T47D (cell line): Measurements from ENCODE around the gene MON2.

Experiments
- DNase-seq, 2 experiments: peaks; one replicate each; pipeline versions ENCODE4 v3.0.0 to v3.0.0-alpha.2; 2011 to 2012; ENCODE audit warnings: low read depth in 1 of 2, low spot score in 1 of 2
- JUND ChIP-seq: IDR thresholded peaks from 2 replicates; pipeline ENCODE4 v1.6.1; 2012; ENCODE audit warnings: low read depth
- in situ Hi-C: cut with HindIII; loops from 2 replicates; pipeline ENCODE4 v1.10.0; 2016; ENCODE audit warnings: low sequenced_read_pairs, low pct_unique_long_range_greater_than_20kb

MON2 gene

GRCh38 chr12:62643486-62643885 lies 176.9 kb downstream of the MON2 start:
- TF ChIP-seq JUND = no peak
- no peak for DNase-seq

GRCh38 chr12:62646566-62646965 lies 179.9 kb downstream of the MON2 start:
- TF ChIP-seq JUND = no peak
- in situ Hi-C loops = no loop called here

More at GRCh38 chr12:62643486-62643885, 176.9 kb downstream of the MON2 start:
- in situ Hi-C loops = no loop called here

DNA sequence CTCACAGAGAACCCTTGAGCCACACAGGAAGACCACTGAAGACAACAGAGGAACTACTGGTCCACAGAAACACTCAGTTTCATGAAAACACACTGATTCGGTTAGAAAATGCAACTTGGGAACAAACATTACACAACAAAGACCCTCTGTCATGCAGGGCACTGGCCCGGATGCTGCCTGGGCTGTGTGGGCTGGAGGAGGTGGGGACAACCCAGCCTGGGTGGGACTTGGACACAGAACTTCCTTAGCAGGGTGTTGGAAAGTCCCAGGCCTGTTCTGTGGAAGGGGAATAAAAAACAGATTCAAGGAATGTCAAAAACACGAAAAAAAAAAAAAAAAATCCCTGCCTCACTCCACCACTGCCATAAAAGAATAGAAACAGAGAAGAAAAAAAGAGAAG lies 181.0 kb downstream of the MON2 start:
- DNase-seq = no peak
- in situ Hi-C loops = no loop called here
- no peak for TF ChIP-seq JUND

More at GRCh38 chr12:62646566-62646965, 179.9 kb downstream of the MON2 start:
- DNase-seq = no peak

DNA sequence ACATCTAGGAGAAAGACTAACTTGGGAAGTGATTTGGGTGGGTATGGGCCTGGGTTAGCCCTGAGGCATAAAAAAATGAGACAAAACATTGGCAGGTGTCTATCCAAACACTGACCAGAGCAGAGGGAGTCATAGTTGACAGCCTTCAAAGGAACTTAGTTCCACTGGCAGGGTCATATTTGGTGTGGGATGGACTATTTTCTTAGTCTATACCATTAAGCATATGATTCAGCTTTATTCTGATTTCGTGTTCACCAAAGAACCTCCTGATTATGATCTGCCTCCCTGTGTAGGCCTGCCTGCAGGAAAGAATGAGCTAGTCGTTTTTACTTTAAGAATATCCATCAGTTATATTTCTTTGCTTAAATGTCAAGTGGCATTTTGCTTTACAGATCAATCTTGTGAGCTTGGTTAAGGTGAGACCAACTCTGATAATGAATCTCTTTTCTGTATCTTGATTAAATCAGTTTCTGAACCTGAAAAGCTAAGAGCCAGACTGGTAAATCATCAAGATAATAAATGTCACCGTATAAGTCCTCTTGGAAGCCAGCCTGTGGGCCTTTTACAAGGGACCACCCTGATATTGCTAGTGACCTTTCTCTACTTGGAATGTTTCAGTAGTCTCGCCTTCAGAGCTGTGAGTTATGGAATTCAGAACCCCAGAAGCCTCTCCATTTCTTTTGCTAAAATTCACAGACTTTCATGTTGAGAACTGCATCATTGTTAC lies 182.9 kb downstream of the MON2 start:
- in situ Hi-C loops = no loop called here
- DNase-seq = no peak
- TF ChIP-seq JUND = no peak
